Measurements from ENCODE around the gene ZKSCAN4.
A peak's percentile ranks its signal among the peaks of the same experiment; 100 is the strongest.

ZKSCAN4 gene

GRCh38 chr6:28267695-28268059 lies 15.6 kb upstream of the ZKSCAN4 start:
- TF ChIP-seq CTCF (IDR thresholded peaks at IDR 0.05): no peak

GRCh38 chr6:28266962-28267694 lies 15.1 kb upstream of the ZKSCAN4 start, which contains the start of gene ZSCAN26:
TSS of gene ZSCAN26 (plus strand) at chr6:28267143. CDS start at chr6:28271920, 4,777 bp downstream.
- H3K27ac ChIP-seq: peak within 1 kb of the TSS; percentile 86 to 87
- intact Hi-C loops (cut with DNase I; ENCODE audit: low total_unique reads): no loop called here
- DNase-seq: peak; percentile 82 to 88
- peaks cover 5 to 9% (median 8%) of the 10 kb centered on the region in 3 donors for H3K36me3 ChIP-seq
- H3K9me3 ChIP-seq: no peaks in the 10 kb centered on the region
- H3K4me1 ChIP-seq: peaks cover 0 to 17% (median 10%) of the 10 kb centered on the region in 4 donors
- no peak for TF ChIP-seq CTCF (IDR thresholded peaks at IDR 0.05)
- H3K4me3 ChIP-seq: peak within 1 kb of the TSS; percentile 82 to 91
- no peaks in the 10 kb centered on the region for H3K27me3 ChIP-seq

More at GRCh38 chr6:28267695-28268059, 15.6 kb upstream of the ZKSCAN4 start:
- no peaks in the 10 kb centered on the region for H3K27me3 ChIP-seq
- H3K4me3 ChIP-seq: peak overlapping the region; percentile 82 to 91
- intact Hi-C loops (cut with DNase I; ENCODE audit: low total_unique reads): no loop called here
- no peaks in the 10 kb centered on the region for H3K9me3 ChIP-seq
- no peak for DNase-seq
- H3K27ac ChIP-seq: peak overlapping the region; percentile 86 to 87
- peaks cover 0 to 17% (median 10%) of the 10 kb centered on the region in 4 donors for H3K4me1 ChIP-seq
- peaks cover 10 to 15% (median 13%) of the 10 kb centered on the region in 3 donors for H3K36me3 ChIP-seq

GRCh38 chr6:28266563-28266961 lies 14.5 kb upstream of the ZKSCAN4 start:
- no peak for DNase-seq
- peak overlapping the region; percentile 86 to 87 for H3K27ac ChIP-seq

DNA sequence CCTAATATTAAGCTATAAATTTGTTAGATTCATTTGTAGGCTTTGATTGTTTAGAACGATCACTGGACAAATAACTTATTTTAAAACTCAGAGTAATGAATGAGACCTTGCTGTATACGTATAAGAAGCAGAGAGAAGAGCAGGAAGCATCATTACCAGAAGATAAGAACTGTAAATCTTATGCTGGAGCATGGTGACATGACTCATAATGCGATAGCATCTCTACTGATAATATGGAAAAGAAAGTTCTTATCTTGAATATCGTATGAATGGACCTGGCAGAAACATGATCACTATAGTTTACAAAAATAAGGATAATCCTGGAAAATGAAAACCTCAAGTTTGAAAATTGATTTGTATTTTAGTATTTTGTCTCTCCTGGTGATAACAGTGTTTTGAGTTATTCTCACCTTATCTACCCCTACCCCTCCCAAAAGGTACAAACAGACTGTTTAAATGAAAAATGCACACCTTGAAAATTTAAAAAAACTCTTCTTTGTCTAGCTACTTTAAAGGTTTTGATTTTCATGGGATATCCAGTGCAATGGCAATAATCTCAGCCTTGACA lies 12.8 kb upstream of the ZKSCAN4 start:
- H3K9me3 ChIP-seq: peaks cover 0 to 7% (median 0%) of the 10 kb centered on the region in 3 donors
- peaks cover 0 to 17% (median 10%) of the 10 kb centered on the region in 4 donors for H3K4me1 ChIP-seq
- no peak overlapping the region for H3K4me3 ChIP-seq
- no peaks in the 10 kb centered on the region for H3K27me3 ChIP-seq
- intact Hi-C loops (cut with DNase I; ENCODE audit: low total_unique reads): no loop called here
- no peak overlapping the region for H3K27ac ChIP-seq
- H3K36me3 ChIP-seq: no peaks in the 10 kb centered on the region
- TF ChIP-seq CTCF (IDR thresholded peaks at IDR 0.05): no peak
- DNase-seq: no peak

More at GRCh38 chr6:28266563-28266961, 14.5 kb upstream of the ZKSCAN4 start:
- no peak for TF ChIP-seq CTCF (IDR thresholded peaks at IDR 0.05)
- Histone ChIP-seq H3K27me3 (no peaks in the 10 kb centered on the region), H3K4me1 (peaks cover 0 to 17% (median 10%) of the 10 kb centered on the region in 4 donors), H3K9me3 (no peaks in the 10 kb centered on the region), H3K36me3 (peaks cover 0 to 3% (median 2%) of the 10 kb centered on the region in 3 donors), H3K4me3 (peak overlapping the region; percentile 82 to 91)
- intact Hi-C loops (cut with DNase I; ENCODE audit: low total_unique reads): no loop called here

DNA sequence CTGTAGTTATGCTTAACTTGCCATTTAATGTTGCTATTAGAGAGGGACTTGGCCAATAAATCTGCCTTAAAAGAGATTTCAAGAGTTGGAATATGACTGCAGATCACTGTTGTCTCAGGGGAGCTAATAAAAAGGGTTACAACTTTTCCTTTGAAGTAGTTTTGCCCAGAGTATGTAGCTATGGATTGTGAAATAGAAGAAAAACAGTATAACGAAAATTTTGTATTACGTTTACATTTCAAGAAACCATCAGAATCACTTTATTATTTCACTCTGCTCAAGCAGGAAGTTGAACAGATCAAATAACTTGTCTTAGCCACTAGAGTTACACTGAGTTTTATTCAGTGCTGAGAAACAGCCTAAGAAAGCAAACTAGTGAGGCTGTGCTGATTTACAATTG lies 11.9 kb upstream of the ZKSCAN4 start:
- Histone ChIP-seq H3K27me3 (no peaks in the 10 kb centered on the region), H3K9me3 (peaks cover 0 to 13% (median 6%) of the 10 kb centered on the region in 3 donors), H3K4me1 (peaks cover 0 to 24% (median 9%) of the 10 kb centered on the region in 4 donors), H3K4me3 (no peak overlapping the region), H3K27ac (no peak overlapping the region), H3K36me3 (no peaks in the 10 kb centered on the region)
- no peak for TF ChIP-seq CTCF (IDR thresholded peaks at IDR 0.05)
- no peak for DNase-seq
- intact Hi-C loops (cut with DNase I; ENCODE audit: low total_unique reads): no loop called here

Measured in tibial artery (tissue), 4 donors.